ENCODE measurements around the gene TSC1.
"Not testable (repeated sequence)": the region's sequence is repeated elsewhere in the genome, so short reads cannot be mapped to it uniquely, and the experiment has no call there.

Gene TSC1

GRCh38 chr9:132944294-132945185 is at the start of gene TSC1:
TSS of gene TSC1 (minus strand) at chr9:132944616. CDS start at chr9:132928872, 15,744 bp downstream.
- peak within 1 kb of the TSS; percentile 100 for H3K9ac ChIP-seq (ENCODE audit: low read length)
- H3K27me3 ChIP-seq (ENCODE audit: control insufficient read depth, insufficient read depth, low read length): no peaks in the 10 kb centered on the region
- H3K9me3 ChIP-seq (ENCODE audit: control insufficient read depth, insufficient read depth, low read depth, low read length): no peaks in the 10 kb centered on the region
- H3K27ac ChIP-seq (ENCODE audit: low read depth, low read length): peak within 1 kb of the TSS; percentile 100
- H3K4me3 ChIP-seq (ENCODE audit: low read depth, low read length): peak within 1 kb of the TSS; percentile 99
- H3K4me1 ChIP-seq (ENCODE audit: control insufficient read depth, insufficient read depth, low read length): peaks cover 28% of the 10 kb centered on the region
- H3K36me3 ChIP-seq (ENCODE audit: control insufficient read depth, insufficient read depth, low read length): no peaks in the 10 kb centered on the region

DNA sequence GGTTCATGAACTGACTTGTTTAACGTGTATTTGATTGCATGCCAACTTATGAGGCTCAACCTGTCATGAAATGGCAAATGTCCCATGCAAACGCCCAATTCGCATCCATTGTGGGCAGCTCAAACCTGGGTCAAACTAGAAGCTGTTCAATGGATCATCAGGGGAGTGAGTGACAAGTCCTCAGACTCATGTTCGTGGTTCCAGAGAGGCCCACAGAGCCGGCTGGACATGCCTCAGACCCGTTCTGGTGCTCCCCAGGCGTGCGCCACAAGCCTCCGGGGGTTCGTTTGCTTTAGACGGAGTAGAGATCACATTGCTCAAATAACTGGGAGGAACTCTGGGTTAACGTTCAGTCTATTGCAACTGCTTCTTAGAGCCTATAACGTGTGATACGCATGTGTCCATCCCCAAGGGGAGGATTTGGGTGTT is 49.1 kb upstream of the TSC1 start:
- Histone ChIP-seq H3K4me3 (ENCODE audit: low read depth, low read length) (no peak overlapping the region), H3K4me1 (ENCODE audit: control insufficient read depth, insufficient read depth, low read length) (peaks cover 31% of the 10 kb centered on the region), H3K9me3 (ENCODE audit: control insufficient read depth, insufficient read depth, low read depth, low read length) (no peaks in the 10 kb centered on the region), H3K36me3 (ENCODE audit: control insufficient read depth, insufficient read depth, low read length) (no peaks in the 10 kb centered on the region), H3K27ac (ENCODE audit: low read depth, low read length) (no peak overlapping the region), H3K9ac (ENCODE audit: low read length) (no peak overlapping the region), H3K27me3 (ENCODE audit: control insufficient read depth, insufficient read depth, low read length) (no peaks in the 10 kb centered on the region; the same call in 1 of the 2 replicates)

- H3K36me3 ChIP-seq (ENCODE audit: control insufficient read depth, insufficient read depth, low read length): no peaks in the 10 kb centered on the region
- H3K4me1 ChIP-seq (ENCODE audit: control insufficient read depth, insufficient read depth, low read length): peaks cover 31% of the 10 kb centered on the region
- H3K27me3 ChIP-seq (ENCODE audit: control insufficient read depth, insufficient read depth, low read length): no peaks in the 10 kb centered on the region; the same call in 1 of the 2 replicates
- H3K4me3 ChIP-seq (ENCODE audit: low read depth, low read length): no peak overlapping the region
- no peaks in the 10 kb centered on the region for H3K9me3 ChIP-seq (ENCODE audit: control insufficient read depth, insufficient read depth, low read depth, low read length)
- H3K9ac ChIP-seq (ENCODE audit: low read length): no peak overlapping the region
- no peak overlapping the region for H3K27ac ChIP-seq (ENCODE audit: low read depth, low read length)
Observed at GRCh38 chr9:132991351-132992300, 47.2 kb upstream of the TSC1 start.

- no peak overlapping the region for H3K27ac ChIP-seq (ENCODE audit: low read depth, low read length)
- H3K9ac ChIP-seq (ENCODE audit: low read length): no peak overlapping the region
- H3K4me1 ChIP-seq (ENCODE audit: control insufficient read depth, insufficient read depth, low read length): peaks cover 31% of the 10 kb centered on the region
- H3K4me3 ChIP-seq (ENCODE audit: low read depth, low read length): no peak overlapping the region
- no peaks in the 10 kb centered on the region; the same call in 1 of the 2 replicates for H3K27me3 ChIP-seq (ENCODE audit: control insufficient read depth, insufficient read depth, low read length)
- H3K36me3 ChIP-seq (ENCODE audit: control insufficient read depth, insufficient read depth, low read length): no peaks in the 10 kb centered on the region
- no peaks in the 10 kb centered on the region for H3K9me3 ChIP-seq (ENCODE audit: control insufficient read depth, insufficient read depth, low read depth, low read length)
Observed at GRCh38 chr9:132990781-132991180, 46.4 kb upstream of the TSC1 start.

- H3K9me3 ChIP-seq (ENCODE audit: control insufficient read depth, insufficient read depth, low read depth, low read length); H3K4me3 ChIP-seq (ENCODE audit: low read depth, low read length); H3K9ac ChIP-seq (ENCODE audit: low read length); H3K36me3 ChIP-seq (ENCODE audit: control insufficient read depth, insufficient read depth, low read length); H3K27ac ChIP-seq (ENCODE audit: low read depth, low read length); H3K27me3 ChIP-seq (ENCODE audit: control insufficient read depth, insufficient read depth, low read length): not testable (repeated sequence)
- peaks cover 29% of the 10 kb centered on the region for H3K4me1 ChIP-seq (ENCODE audit: control insufficient read depth, insufficient read depth, low read length)
Observed at GRCh38 chr9:132989998-132990557, 45.7 kb upstream of the TSC1 start.

DNA sequence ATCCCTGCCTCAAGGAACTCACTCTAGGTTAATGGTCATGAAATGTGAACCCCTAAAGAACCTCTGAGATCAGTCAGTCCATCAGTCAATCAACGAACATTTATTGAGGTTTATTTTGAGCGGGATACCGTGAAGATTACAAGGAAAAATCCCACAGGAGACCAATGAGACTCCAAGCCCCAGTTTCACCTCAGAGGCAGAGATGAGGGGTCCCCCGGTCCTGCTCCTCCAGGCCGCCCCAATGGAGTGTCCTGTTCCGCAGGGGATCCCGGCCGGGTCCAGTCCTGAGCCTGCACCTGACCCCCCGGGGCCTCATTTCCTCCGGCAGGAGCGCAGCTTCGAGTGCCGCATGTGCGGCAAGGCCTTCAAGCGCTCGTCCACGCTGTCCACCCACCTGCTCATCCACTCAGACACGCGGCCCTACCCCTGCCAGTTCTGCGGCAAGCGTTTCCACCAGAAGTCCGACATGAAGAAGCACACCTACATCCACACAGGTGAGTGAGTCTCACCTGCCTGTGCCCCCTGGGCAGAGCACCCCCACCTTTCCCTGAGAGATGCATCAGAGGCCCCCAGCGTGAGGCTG is 45.1 kb upstream of the TSC1 start:
- peaks cover 24% of the 10 kb centered on the region for H3K4me1 ChIP-seq (ENCODE audit: control insufficient read depth, insufficient read depth, low read length)
- no peaks in the 10 kb centered on the region for H3K9me3 ChIP-seq (ENCODE audit: control insufficient read depth, insufficient read depth, low read depth, low read length)
- H3K4me3 ChIP-seq (ENCODE audit: low read depth, low read length): no peak overlapping the region
- no peaks in the 10 kb centered on the region for H3K36me3 ChIP-seq (ENCODE audit: control insufficient read depth, insufficient read depth, low read length)
- H3K27me3 ChIP-seq (ENCODE audit: control insufficient read depth, insufficient read depth, low read length): peaks cover 2% of the 10 kb centered on the region; the same call in 1 of the 2 replicates
- no peak overlapping the region for H3K27ac ChIP-seq (ENCODE audit: low read depth, low read length)
- no peak overlapping the region for H3K9ac ChIP-seq (ENCODE audit: low read length)

- Histone ChIP-seq H3K27me3 (ENCODE audit: control insufficient read depth, insufficient read depth, low read length) (peaks cover 5% of the 10 kb centered on the region; the same call in 1 of the 2 replicates), H3K4me3 (ENCODE audit: low read depth, low read length) (no peak overlapping the region), H3K4me1 (ENCODE audit: control insufficient read depth, insufficient read depth, low read length) (peaks cover 18% of the 10 kb centered on the region)
Observed at GRCh38 chr9:132989014-132989310, 44.5 kb upstream of the TSC1 start.

DNA sequence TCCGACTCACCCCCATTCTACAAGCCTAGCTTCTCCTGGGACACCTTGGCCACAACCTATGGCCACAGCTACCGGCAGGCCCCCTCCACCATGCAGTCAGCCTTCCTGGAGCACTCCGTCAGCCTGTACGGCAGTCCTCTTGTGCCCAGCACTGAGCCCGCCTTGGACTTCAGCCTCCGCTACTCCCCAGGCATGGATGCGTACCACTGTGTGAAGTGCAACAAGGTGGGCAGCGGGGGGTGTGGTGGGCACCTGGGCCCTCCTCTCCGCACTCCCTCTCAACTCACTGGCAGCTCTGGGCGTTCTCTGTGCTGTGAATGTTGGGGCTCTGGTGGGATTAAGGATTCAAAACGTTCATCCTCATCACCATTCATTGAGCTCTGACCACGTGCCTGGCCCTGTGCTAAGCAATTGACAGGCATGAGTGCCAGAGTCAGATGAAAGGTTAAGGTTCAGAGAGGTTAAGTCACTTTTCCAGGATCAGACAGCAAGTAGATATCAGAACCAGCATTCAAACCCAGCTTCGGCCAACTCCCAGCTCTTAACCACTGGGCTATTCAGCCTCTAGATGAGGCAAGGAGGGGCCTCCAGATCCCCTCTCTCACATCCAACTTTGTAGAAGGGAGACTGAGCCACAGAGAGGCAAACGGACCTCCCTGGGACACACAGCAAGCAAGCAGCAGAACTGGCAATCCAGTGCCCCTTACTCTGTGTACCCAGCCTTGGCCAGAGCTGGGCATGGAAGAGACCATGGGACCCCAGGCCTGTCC is 44.0 kb upstream of the TSC1 start:
- Histone ChIP-seq H3K9ac (ENCODE audit: low read length) (no peak overlapping the region), H3K36me3 (ENCODE audit: control insufficient read depth, insufficient read depth, low read length) (no peaks in the 10 kb centered on the region), H3K4me1 (ENCODE audit: control insufficient read depth, insufficient read depth, low read length) (peaks cover 13% of the 10 kb centered on the region; the same call in 1 of the 2 replicates), H3K4me3 (ENCODE audit: low read depth, low read length) (no peak overlapping the region), H3K27ac (ENCODE audit: low read depth, low read length) (no peak overlapping the region), H3K9me3 (ENCODE audit: control insufficient read depth, insufficient read depth, low read depth, low read length) (no peaks in the 10 kb centered on the region), H3K27me3 (ENCODE audit: control insufficient read depth, insufficient read depth, low read length) (peaks cover 7% of the 10 kb centered on the region; the same call in 1 of the 2 replicates)

More at GRCh38 chr9:132989014-132989310, 44.5 kb upstream of the TSC1 start:
- no peak overlapping the region for H3K9ac ChIP-seq (ENCODE audit: low read length)
- H3K27ac ChIP-seq (ENCODE audit: low read depth, low read length): no peak overlapping the region
- H3K9me3 ChIP-seq (ENCODE audit: control insufficient read depth, insufficient read depth, low read depth, low read length): no peaks in the 10 kb centered on the region
- no peaks in the 10 kb centered on the region for H3K36me3 ChIP-seq (ENCODE audit: control insufficient read depth, insufficient read depth, low read length)

- Histone ChIP-seq H3K36me3 (ENCODE audit: control insufficient read depth, insufficient read depth, low read length) (no peaks in the 10 kb centered on the region), H3K27me3 (ENCODE audit: control insufficient read depth, insufficient read depth, low read length) (peaks cover 7% of the 10 kb centered on the region; the same call in 1 of the 2 replicates), H3K9ac (ENCODE audit: low read length) (no peak overlapping the region), H3K9me3 (ENCODE audit: control insufficient read depth, insufficient read depth, low read depth, low read length) (no peaks in the 10 kb centered on the region), H3K27ac (ENCODE audit: low read depth, low read length) (no peak overlapping the region), H3K4me3 (ENCODE audit: low read depth, low read length) (no peak overlapping the region), H3K4me1 (ENCODE audit: control insufficient read depth, insufficient read depth, low read length) (peaks cover 5% of the 10 kb centered on the region; the same call in 1 of the 2 replicates)
Observed at GRCh38 chr9:132986640-132987620, 42.5 kb upstream of the TSC1 start.

Measured in HUES6 (cell line).